Fibroblast of peridontal ligament (primary cell): Measurements from ENCODE around the gene ITGAE.

Experiments used
- DNase-seq: peaks from one replicate; pipeline ENCODE4 v3.0.0-alpha.2; 2010; ENCODE audit errors: extremely low read depth

The ITGAE gene

DNA sequence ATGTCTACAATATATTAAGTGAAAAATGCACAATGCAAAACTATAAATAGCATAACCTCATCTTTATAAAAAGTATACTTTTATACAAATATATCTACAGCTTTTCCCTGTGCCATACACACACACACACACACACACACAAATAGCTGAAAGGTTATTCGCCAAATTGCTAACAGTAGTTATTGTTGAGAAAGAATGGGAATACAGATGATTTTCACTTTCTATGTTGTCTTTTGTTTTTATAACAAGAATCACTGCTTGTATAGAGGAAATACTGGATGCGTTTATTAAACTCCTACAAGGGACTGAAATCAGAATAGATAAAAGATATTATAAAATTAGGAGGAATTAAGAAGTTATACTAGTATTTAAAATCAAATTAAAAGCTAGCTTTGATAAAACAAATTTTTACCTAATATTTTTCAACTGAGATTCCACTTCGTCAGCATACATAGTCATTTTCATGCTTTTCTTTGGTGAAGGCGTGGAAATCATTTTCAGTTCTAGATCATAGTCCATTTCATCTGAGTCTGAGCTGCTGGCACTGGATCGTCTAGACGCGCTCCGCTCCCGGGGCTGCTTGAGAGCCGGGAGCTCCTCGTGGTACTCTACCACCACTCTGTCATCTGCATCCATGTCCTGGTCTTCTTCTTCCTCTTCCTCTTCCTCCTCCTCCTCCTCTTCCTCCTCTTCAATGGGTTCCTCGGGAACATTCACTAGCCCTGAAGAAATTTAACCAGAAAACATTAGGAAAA is 17.0 kb upstream of the ITGAE start:
- no peak for DNase-seq

DNA sequence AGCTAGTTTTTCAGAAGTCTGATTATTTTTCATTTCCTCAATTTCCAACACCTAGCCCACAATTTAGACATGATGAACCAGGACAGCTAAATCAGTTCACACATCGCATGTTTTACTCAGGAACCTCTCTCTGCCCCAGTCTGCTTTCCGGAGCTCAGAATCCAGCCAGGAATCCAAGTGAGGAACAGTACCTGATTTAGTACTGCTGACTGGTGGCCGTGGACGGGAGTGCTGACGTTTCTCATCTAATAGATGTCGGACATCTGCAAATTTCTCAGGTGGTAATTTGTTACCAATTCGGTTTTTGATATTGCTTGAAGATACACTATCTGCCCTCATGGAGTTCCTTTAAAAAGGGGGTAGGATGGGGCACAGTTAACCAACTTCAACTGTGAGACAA is 14.9 kb upstream of the ITGAE start:
- no peak for DNase-seq

DNA sequence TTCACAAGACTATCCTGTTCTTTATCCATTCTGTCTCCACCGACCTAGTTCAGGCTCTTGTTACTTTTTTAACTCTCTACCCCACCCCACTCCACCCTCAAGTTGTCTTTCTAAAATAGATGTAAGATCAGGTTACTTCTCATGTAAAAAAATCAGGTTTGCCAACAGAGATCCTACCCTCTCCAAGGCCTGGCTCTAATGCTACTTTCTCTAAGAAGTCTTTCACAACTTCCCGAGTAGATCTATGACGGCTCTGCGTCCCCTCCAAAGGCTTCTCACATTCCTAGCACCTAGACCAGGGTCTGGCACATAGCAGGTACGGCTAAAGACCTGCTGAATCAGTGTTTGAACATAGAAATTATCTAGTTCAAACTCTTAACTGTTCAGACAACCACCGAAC is 14.1 kb upstream of the ITGAE start:
- DNase-seq: no peak

DNA sequence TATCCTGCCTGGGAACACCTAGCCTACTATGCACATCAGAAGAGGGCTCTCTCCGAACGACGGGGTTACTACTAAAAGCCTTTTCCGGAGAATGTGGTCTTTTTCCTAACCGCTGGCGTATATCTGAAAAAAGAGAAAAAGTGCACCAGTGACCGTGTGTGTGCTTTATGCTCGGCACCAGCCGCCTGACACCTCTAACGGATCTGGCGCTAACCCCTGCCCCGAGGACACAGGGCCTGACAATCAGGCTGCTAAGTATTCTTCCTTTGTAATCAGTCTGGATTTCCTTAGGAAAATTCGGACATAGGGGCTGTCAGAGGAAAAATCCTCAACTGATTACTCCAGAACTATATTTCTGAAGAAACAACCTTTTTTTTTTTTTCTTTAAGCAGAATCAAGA is 13.4 kb upstream of the ITGAE start:
- DNase-seq: no peak

DNA sequence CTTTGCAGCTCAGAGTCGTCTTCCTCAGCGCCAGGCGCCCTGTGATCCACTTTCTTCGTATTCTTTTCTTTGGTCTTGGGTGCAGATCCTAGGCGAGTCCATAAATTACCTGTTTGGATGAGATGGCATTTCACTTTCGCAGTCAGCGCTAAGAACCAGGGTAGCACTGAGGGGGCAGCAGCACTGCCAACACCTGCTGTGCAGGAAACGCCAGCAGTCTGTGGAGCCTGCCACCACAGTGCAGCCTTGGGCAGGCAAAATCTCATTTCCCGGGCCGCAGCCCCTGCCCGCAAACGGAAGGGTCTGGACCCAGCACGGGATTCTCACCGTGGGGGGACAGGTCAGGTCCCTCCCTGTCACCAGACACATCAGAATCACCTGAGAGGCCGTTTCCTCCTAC is 12.2 kb upstream of the ITGAE start:
- DNase-seq: no peak

DNA sequence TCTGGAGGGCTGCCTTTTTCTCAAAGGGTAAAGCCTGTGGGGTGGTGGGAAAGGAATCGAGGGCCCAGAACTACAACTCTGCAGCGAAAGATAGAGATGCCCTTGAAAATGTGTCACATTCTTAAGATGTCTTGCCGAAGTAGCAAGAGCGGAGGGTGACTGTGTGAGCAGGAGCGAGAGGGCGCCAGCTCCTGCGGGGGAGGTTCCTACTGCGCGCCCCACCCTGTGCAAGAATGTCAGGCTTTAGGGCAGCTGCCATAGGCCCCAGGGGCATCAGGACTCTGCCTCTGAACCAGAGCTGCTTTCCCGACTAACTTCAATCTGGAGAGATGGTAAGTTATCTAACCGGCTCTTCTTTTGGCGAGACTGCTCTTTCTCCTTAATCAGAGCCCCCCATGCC is 11.8 kb upstream of the ITGAE start:
- DNase-seq: no peak

DNA sequence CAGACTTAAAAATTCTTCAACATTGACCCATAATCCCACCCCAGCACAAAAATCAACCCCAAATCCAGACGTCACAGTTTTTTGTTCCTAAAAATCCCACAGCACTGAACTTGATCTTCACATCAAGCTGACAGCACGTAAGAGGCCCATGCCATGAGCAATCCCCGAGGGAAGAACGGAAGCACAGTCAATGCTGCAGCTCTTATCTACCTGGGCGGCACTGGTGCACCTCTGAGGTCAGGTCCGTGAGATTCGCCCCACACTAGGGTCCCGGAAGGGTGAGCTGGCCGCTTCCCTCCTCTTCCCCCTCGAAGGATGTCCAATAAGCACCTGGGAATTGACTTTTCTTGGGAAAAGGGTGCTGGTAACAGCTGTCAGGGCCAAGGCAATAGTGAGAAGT is 11.3 kb upstream of the ITGAE start:
- DNase-seq: no peak

DNA sequence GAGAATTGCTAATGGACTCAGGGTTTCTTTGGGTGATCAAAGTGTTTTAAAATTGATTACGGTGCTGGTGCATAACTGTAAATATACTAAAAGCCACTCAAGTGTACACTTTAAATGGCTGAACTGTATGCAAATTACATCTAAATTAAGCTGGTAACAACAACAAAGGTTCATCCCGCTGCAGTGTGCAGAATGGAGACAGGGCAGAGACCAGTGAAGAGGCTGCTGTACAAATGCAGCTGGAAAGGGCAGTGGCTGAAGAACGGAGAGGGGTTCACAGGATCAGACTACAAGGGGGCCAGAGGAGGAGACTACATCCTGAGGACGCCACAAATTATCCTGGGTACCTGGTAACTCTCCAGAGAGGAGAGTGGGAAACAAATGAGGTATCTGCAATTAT is 9.0 kb upstream of the ITGAE start:
- no peak for DNase-seq

DNA sequence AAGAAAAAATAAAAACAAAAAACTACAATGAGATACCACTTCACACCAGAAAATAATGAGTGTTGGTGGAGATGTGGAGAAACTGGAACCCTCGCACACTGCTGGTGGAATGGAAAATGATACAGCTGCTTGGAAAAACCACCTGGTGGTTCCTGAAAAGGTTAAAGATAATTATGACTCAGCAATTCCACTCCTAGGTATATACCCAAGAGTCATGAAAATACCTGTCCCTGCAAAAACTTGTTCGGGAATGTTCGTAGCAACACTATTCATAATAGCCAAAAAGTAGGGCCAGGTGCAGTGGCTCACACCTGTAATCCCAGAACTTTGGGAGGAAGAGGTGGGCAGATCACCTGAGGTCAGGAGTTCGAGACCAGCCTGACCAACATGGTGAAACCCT is 8.1 kb upstream of the ITGAE start:
- no peak for DNase-seq

DNA sequence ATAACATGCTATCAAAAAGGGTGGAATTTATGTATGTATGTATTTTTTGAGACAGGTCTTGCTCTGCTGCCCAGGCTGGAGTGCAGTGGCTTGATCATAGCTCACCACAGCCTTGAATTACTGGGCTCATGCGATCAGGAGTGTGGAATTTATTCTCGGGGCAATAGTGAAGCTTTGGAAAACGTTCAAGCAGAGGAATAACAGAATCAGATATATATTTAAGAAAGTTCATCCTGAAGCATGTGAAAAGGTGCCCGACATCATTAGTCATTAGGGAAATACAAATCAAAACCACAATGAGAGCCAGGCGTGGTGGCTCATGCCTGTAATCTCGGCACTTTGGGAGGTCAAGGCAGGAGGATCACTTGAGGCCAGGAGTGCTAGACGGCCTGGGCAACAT is 7.7 kb upstream of the ITGAE start:
- no peak for DNase-seq

DNA sequence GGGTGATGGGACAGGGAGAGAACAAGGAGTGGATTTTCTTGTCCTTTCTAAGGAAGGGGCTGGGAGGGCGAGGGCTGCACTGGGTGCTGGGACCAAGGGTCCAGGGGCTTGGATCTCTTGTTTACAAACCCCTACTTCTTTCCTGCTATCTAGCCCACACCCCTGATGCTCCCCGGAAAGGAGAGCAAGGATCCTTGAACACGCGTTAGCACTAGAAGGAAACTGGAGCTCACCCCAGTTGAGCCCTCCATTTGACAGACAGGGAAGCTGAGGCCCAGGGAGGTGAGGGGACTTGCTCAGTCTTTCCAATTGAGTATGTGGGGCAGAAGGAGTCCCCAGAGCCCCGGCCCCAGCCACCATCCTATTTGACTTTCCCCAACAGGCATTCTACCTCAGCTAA is 4.6 kb upstream of the ITGAE start:
- DNase-seq: no peak

DNA sequence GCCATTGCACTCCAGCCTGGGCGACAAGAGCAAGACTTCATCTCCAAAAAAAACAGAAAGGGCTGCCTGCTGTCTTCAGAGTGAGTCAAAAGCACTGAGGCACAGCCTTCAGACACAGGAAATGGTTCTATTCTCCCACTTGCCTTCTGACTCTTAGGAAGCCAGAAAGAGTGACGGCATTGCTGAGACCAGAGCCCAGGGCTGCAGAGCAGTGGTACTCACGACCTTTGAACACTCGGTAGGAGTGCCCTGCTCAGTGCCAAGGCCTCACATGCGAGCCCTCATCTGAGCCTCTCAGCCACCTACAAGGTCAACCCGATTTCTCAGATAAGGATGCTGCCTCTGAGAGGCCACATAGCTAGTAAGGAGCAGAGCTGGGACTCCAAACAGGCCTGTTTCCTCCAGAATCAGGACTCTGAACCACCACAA is 3.5 kb upstream of the ITGAE start:
- no peak for DNase-seq

DNA sequence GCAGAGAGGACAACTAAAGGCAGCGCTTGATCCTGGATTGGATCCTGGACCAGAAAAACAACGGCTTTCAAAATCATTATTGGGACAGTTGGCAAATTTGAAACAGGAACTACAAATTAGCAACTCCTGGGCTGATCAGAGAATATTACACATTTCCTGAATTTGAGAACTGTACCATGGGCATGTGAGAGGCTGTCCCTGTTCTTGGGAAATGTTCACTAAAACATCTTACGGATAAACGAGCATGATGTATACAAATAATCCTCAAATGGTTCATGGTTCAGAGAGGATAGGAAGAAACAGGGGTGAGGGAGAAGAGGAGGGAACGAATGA is 2.3 kb upstream of the ITGAE start:
- no peak for DNase-seq

DNA sequence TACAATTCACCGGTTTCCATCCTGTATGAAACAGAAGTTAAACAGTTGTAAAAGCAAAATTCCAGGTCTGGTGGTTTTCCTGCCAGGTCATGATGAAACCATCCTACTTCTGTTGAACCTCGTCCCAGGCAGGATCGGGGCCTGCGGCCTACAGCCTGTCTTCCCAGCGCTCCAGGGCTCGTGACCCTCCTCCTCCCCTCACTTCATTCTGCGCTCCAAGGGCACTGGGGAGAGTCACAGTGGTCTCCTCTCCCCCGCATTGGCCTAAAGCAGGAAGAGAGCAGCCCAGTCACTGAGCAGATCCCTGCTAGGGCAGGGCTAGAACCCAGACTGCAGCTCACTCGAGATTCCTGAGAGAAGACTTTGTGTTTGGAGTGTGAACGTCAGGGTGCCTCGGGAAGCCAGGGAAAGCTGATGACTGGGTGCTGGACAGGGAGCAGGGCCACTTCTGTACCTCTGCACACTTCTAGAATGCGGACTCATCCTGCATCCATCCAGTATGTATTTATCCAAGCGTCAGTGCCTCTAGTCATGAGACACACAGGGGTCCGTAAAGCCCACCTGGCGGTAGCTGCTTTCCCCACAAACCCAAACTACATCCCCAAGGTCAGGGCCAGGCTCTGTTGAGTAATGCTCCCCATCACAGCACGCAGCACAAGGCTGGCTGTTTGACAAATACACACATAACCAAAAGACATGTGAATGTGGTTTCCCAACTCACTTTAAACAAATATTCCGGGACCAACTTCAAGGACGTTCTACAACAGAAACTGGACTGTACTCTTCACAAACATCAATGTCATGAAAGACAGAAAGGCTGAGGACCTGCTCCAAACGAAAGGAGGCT is 1.7 kb upstream of the ITGAE start:
- DNase-seq: peak; percentile 90

DNA sequence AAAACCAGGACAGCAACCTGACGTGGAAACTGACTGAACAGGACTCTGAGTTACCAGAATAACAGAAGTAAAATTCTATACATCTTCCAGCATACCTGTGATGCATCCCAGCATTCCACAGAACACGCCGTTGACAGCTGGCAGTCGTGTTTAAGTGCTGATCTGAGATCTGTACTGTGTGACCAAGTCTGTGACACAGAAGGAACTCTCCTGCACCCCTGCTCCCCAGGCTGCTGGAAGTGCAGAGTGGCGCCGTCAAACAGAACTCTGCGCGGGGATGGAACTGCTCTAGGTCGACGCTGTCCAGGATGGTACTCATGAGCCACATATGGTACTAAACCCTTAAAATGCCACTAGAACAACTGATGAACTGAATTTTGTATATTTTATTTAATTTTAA is 804 bp upstream of the ITGAE start:
- no peak for DNase-seq

DNA sequence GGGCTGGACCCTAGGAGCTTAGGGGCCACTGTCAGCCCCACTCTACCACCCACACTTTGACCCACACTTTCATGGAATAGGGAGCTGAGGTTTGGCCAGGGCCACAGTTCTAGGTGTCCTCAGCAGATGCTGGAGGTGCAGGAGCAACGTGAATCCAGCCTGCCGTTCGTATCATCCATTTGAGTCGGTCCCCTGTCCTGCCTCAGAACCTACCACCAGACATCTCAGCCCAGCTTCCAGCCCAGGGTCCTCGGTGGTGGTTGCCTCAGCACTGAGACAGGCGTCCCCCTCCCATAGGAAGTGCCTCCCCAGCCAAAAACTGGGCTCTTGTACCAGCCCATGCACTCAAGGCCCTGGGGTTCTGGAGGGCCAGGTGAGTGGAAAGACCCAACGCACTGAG is 359 bp upstream of the ITGAE start:
- DNase-seq: no peak

DNA sequence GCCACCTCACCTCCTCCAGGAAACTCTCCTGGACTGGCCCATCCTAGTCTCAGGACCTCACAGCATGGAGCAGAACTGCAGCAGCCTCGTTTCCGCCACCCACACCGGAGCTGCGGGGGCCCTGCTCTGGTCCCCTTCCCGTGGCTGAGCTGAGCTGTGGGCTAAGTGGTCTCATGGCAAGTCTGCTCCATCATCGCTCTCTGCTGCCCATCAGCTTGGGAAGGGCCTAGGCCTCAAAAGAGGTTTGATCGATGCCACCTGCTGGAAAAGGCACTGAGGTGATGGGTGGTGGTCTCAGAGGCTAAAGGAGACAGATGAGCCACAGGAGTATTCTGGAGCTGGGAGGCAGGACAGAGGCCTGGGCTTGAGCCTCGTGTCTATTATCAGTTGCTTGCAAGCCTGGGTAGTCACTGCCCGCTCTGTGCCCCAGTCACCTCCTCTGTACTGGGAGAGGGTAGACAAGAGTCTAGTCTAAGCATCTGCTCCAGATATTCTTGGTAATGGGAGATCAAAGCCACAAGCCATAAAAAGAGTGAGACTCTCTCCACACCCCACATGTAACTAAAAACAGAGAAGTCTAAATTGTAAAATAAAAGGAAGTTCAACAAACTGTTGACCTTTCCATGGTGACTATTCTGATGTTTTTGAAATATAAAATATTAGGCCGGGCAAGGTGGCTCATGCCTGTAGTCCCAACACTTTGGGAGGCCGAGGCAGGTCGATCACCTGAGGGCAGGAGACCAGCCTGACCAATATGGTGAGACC is 1.6 kb downstream of the ITGAE start:
- DNase-seq: no peak

DNA sequence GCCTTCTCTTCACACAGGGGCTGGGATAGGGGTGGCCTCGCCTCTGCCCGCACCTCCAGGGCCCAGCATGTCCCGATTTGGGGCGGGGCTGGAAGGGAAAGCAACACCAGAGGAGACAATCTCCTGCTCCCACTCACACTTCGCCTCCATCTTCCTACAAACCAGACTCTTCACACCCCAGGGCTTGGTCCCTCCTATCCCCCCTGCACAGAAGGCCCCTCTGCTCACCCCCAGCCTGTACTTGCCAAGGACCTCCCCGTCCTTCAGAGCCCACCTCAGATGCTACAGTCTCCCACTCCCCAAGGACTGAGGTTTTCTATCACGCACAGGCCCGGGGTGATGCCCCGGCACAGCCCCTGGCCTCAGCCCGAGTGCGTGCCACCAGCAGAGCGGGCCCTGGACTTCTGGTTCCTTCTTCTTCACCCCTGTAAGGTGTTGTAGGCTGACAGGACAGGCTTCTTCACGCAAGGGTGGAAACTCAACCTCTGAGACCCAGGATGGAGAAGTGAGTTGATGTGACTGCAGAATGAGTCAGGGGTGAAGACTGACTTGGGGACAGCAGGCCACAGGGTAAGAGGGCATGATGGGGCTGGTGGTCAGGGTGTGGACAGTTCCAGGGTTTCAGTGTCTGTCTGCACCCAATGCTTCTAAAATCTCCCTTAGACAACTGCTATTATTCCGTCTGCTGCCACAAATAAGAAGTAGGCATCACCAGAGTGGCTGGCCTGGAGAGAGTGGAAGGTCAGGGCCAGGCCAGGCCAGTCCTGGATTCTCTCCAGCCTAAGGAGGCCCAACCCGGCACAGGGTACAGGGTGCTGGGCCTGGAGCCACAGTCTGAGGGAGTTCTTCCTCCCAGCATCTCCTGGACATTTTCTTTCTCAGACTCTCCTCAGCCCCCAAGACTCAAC is 2.5 kb downstream of the ITGAE start:
- DNase-seq: no peak

DNA sequence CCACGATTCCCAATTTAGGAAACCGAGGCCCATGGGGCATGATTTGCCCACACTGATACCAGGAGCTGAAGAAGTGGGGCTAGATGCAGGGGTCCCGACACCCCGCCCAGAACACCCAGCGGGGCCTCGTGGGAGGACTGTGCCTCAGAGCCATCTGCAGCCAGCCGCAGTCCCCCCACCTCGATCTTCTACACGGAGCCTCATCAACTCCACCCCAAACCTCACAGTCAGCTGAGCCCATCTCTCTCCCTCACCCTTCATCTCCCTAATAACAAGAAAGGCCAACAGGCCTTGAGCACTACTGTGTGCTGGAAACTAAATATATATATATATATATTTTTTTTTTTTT is 4.2 kb downstream of the ITGAE start:
- DNase-seq: no peak

DNA sequence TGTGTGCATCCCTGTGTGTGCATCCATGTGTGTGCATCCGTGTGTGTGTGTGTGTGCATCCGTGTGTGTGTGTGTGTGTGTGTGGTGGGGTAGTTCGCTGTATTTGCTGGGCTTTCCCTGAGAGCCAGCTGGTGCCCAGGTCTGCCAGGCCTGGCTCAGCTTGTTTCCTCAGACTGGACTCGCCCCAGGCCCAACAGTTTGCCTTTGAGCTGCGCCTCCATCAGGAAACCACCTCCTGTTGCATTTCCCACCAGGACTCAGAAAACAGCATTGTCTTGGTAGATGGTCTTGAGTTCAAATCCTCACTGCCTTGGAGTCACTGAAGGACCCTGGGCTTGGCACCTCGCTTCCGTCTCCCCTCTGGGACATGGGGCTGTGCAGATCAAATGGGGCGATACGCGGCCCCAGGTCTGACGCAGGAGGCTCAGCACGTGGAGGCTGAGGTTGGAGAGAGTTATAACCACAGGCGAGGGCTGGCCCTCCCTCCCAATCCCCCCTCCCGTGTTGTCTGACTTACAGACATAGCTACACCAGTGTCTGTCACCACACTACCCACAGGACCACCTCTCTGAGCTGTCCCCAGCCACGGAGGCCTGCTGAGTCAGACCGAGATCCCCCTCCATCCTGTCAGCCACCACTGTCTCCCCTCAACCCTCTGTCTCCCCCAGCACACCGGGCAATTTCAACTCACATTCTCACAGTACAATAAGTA is 4.7 kb downstream of the ITGAE start:
- DNase-seq: no peak

DNA sequence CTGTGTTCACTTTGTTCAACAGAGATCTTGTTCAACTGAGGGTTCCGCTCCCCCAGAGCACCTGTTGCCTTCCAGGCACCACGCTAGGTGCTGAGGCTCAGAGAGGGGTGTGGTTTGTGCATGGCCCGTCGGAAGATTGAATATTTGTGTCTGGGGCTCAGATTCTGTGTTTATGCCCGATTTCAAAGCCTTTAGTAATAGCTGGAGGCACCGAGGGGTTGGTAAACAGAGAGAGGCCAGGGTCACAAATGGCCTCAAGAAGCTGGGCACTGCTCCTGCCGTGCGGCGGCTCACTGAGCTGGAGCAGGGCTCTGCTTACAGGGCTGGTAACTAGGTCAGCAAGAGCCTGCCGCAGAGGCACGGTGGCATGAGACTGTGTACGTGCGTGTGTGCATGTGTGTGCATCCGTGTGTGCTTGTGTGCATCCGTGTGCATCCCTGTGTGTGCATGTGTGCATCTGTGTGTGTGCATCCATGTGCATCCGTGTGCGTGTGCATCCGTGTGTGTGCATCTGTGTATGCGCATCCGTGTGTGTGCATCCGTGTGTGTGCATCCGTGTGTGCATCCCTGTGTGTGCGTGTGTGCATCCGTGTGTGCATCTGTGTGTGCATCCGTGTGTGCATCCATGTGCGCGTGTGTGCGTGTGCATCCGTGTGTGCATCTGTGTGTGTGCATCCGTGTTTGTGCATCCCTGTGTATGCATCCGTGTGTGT is 5.4 kb downstream of the ITGAE start:
- DNase-seq: no peak
